ENCODE data around the gene MYL4.

The MYL4 gene

GRCh38 chr17:47188271-47188875, 20.8 kb upstream of the MYL4 start:
- Histone ChIP-seq H3K27ac (peak overlapping the region; percentile 88 to 99), H3K4me3 (peak overlapping the region; percentile 97)
- no peak for DNase-seq (ENCODE audit: low spot score)
- no peak for TF ChIP-seq CTCF (IDR thresholded peaks at IDR 0.05)

GRCh38 chr17:47188876-47189731, 20.0 kb upstream of the MYL4 start, which contains the start of gene CDC27:
CDC27 (minus strand) TSS chr17:47189295; CDS start chr17:47189172, 123 bp downstream.
- Histone ChIP-seq H3K4me3 (peak within 1 kb of the TSS; percentile 97), H3K27ac (peak within 1 kb of the TSS; percentile 88 to 99)
- TF ChIP-seq CTCF (IDR thresholded peaks at IDR 0.05) = no peak
- DNase-seq (ENCODE audit: low spot score) = peak; percentile 99

GRCh38 chr17:47189732-47190237, 19.4 kb upstream of the MYL4 start:
- no peak for DNase-seq (ENCODE audit: low spot score)
- TF ChIP-seq CTCF (IDR thresholded peaks at IDR 0.05) = no peak
- H3K4me3 ChIP-seq = peak overlapping the region; percentile 97
- peak overlapping the region; percentile 66 to 90 for H3K27ac ChIP-seq

GRCh38 chr17:47190243-47190642, 18.9 kb upstream of the MYL4 start:
- no peak for DNase-seq (ENCODE audit: low spot score)
- no peak for TF ChIP-seq CTCF (IDR thresholded peaks at IDR 0.05)
- Histone ChIP-seq H3K4me3 (no peak overlapping the region), H3K27ac (no peak overlapping the region)

GRCh38 chr17:47190770-47191169, 18.4 kb upstream of the MYL4 start:
- no peak for TF ChIP-seq CTCF (IDR thresholded peaks at IDR 0.05)
- H3K27ac ChIP-seq = no peak overlapping the region
- H3K4me3 ChIP-seq = no peak overlapping the region
- no peak for DNase-seq (ENCODE audit: low spot score)

DNA sequence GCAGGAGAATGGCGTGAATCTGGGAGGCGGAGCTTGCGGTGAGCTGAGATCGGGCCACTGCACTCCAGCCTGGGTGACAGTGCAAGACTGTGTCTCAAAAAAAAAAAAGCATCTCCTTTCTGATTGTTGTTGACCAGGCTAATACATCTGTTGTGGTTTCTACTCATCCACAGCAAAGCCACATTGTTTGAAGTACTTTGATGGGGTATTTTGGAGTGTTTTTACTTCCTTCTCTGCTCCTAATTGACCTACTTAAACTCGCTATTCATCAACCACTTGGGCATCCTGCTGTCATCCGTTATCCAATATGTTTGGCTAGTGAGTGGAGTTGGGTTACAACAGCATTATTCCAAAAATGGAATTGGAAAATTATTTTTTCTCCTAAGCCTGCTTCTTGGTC, 16.6 kb upstream of the MYL4 start:
- DNase-seq (ENCODE audit: low spot score) = no peak
- TF ChIP-seq CTCF (IDR thresholded peaks at IDR 0.05) = no peak

More for the DNA sequence above, 16.6 kb upstream of the MYL4 start:
- H3K4me3 ChIP-seq = no peak overlapping the region
- no peak overlapping the region for H3K27ac ChIP-seq

Measured in coronary artery (tissue), 2 donors.